A204.1 (cell line): ENCODE measurements around the gene KLK13.

Experiments used
- FAIRE-seq: peaks from 2 replicates; lab custom pipeline; 2012; peaks lifted over from hg19 to GRCh38; lab: Jason Lieb, UNC

The KLK13 gene

GRCh38 chr19:51064534-51065220 is at the start of gene KLK13:
KLK13 (minus strand) TSS chr19:51065092; CDS start chr19:51065067, 25 bp downstream.
- FAIRE-seq: no peak

- no peak for FAIRE-seq
Measured at GRCh38 chr19:51114087-51114729, 49.3 kb upstream of the KLK13 start.

DNA sequence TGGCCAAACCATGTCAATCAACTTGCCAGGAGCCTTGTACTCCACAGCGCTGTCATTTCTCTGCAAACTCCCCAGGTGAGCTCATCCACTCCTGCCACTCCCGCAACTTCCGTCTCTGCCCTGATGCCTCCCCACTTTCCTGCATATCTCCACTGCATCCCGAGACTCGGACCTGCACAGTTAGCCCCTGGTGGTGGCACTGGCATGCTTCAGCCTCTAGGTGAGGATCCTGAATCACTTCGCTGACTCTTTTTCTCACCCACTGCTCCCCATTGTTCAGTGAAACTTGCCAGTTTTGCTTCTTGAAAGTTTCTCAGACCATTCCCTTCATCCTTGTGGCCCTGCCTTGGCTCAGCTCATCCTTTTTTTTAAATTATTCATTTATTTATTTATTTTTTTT is 46.7 kb upstream of the KLK13 start:
- no peak for FAIRE-seq

GRCh38 chr19:51110666-51110971 is 45.7 kb upstream of the KLK13 start:
- FAIRE-seq: no peak

DNA sequence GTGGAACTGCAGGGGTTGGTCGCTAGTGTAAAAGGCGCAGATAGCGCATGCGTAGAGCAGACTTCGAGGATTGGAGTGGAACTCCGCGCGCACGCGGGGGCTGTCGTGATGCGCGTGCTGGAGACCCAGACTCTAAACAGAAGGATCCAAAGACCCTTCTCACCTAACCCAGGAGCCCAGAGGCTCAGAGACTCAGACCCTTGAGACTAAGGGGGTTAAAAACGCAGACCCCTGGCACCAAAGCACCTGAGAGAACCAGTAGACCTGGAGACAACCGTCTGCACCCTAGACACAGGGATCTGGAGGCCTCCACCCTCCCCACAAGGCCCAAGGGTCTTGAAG is 43.9 kb upstream of the KLK13 start:
- FAIRE-seq: no peak

DNA sequence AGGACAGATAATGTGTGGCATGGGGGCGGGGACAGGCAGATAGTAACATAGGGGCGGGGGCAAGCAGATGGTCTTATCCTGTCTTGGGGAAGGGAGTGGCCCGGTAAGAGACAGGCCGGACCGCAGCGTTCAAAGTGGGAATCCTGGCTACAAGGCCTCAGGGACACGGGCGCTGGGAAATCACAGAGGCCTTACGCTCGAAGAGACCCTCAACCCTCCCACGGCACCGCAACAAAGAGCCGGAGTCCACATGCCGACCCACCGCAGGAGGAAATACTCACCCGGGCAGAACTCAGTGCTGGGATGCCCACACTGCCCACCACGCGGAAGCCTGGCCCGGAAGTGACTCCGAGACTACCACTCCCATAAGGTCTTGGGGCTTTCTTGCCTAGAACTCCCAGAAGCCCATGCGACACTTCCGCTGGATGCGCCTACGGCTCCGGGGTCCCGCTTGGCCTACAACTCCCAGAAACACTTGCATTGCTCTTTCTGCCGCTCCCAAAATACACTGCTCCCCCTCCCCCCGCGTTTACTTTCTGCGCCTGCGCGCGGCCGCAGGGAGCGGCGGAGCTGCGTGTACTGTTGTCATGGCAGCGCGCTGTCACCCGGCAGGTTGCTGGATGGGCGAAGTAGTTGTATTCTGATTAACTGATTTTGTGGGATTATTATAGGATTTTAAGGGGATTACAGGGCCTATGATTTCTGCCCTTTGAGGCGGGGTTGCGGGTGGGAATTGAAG is 43.3 kb upstream of the KLK13 start, which contains the start of gene CTU1:
CTU1 (minus strand) TSS at position 344 of the 739 bp plus-strand sequence. CDS start 3,840 bp downstream, outside the sequence.
- peak; percentile 98 for FAIRE-seq

- FAIRE-seq: no peak
Measured at GRCh38 chr19:51107406-51108065, 42.6 kb upstream of the KLK13 start.

DNA sequence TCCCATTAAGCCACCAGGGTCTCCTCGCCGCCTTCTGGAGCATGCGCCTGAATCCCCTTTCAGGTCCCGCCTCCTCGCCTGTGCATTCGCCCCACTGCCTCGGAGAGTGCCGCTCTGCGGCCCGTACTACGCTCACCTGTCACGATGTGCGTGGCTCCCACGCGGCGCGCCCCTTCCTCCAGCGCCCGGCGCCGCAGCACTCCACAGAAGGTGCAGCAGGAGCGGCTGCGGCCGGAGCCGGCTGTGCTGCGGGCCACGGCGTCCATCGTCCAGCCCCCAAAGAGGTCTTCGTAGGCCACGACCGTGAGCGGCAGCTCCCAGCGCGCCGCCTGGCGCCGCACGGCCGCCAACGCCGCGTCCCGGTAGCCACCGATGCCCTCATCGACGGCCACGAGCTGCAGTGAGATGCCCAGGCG is 39.0 kb upstream of the KLK13 start:
- FAIRE-seq: no peak

DNA sequence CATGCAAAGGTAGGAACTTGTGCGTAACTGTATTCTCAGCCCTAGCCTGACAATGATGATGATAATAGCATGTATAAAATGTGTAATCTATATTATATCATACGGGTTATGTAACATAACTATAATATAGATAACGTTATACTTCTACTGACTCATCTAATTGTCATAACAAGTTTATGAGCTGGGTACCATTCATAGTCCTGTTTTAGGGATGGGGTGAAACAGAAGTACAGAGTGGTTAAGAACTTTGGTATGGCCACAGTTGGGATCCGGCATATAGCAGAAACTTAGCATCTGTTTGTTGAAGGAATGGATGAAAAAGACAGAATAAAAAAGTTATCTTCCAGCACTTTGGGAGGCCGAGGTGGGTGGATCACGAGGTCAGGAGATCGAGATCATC is 38.1 kb upstream of the KLK13 start:
- FAIRE-seq: no peak

DNA sequence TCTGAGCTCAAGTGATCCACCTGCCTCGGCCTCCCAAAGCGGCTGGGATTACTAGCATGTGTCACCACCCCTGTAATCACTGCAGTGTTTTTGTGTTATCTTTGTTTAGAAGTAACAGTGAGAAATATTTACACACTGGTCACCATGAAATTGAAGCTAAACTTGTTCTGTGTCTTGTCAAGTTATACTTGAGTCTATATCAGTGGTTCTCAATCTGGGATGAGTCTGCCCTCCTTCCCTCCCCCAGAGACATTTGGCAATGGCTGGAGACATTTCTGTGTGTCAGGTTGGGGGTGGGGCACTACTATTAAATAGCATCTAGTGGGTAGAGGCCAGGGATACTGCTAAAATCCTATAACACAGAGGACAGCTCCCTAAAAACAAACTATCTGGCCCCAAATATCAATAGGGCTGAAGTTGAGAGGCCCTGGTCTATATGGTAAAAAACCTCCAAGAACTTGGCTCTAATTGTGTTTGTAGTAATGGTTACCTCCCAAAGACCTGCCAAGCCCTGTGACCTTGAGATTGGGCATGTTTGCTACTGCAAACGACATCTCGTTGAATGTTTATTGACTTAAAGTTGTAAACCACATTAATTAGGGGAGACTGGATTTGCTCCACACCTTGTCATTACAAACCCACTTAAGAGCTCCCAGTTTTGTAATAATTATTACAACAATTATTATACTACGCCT is 36.4 kb upstream of the KLK13 start:
- no peak for FAIRE-seq

DNA sequence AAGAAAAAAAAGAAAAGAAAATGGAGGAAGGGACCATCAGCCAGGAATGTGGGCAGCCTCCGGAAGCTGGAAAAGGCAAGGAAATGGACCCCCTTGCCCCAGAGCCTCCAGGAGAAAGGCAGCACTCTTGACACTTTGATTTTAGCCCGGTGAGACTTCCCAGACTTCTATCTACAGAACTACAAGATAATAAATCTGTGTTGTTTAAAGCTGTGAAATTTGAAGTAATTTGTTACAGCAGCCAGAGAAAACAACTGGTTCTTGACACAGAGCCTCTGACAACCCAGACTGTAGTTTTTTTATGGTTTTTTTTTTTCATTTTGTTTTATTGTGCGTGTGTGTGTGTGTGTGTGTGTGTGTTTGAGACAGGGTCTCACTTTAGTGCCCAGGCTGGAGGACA is 35.7 kb upstream of the KLK13 start:
- FAIRE-seq: no peak

DNA sequence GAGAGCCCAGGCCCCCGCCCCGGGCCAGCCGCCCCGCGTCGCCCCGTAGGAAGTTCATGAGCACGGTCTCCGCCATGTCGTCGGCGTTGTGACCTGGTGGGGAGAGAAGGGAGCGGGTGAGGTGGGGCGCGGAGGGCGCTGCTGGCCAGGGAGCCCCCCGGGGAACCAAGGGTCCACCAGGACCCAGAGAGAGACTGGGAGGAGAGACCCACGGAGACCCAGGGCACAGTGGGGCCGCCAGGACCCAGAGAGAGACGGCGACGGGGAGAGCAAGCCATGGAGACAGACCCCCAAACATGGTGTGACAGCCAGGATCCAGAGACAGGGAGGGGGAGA is 34.1 kb upstream of the KLK13 start:
- no peak for FAIRE-seq

GRCh38 chr19:51098365-51099046 is 33.6 kb upstream of the KLK13 start:
- no peak for FAIRE-seq

- FAIRE-seq: no peak
Measured at GRCh38 chr19:51097796-51098195, 32.9 kb upstream of the KLK13 start.

GRCh38 chr19:51097166-51097738 is 32.4 kb upstream of the KLK13 start:
- FAIRE-seq: no peak

DNA sequence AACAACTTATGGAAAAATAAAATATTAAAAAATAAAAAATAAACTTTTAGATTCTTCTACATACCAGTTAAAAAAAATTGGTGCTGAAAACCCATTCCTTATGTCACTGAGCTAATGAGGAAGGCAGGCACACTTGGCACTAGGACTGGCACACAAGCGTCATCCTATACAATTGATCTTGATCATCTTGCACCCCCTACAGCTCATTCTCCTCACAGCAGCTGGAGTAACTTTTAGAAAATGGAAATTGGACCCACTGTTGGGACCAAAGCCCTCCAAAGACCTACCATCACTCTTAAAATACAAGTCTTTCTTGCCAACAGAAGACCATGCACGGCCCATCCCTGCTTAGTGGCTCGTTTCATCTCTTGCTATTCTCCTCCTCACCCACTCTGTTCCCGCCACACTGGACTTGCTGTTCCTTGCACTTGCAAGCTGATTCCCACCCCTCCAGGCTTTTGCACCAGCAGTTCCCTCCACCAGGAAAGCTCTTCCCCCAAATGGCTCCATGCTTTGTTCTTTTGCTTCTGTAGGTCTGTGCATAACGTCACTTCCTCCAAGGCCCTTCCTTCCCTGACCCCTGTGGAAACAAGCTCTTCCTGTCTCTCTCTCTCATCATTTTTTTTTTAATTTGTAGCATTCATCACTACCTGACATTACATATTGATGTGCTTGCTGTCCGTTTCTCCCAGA is 31.7 kb upstream of the KLK13 start:
- no peak for FAIRE-seq

DNA sequence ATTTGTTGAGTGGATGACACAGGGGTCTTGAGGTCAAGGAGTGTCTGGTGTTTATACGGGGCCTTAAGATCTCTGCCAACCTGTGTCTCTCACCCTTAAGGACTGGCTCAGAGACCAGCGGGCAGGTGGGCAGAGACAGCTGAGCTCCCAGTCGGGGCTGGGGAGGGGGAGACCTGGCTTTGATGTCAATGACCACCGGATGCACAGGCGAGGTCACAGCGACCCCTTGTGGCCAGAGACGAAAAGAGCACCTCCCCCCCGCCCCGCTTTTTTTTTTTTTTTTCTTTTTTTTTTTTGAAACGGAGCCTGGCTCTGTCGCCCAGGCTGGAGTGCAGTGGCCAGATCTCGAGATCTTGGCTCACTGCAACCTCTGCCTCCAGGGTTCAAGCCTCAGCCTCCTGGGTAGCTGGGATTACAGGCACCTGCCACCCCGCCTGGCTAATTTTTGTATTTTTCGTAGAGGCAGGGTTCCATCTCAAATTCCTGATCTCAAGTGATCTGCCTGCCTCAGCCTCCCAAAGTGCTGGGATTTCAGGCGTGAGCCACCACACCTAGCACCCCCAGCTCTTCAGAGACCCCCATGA is 29.9 kb upstream of the KLK13 start:
- FAIRE-seq: no peak

GRCh38 chr19:51093510-51094345 is 28.8 kb upstream of the KLK13 start:
- FAIRE-seq: no peak

GRCh38 chr19:51093101-51093500 is 28.2 kb upstream of the KLK13 start:
- no peak for FAIRE-seq
